IPS DF 6.9 (cell line): ENCODE data around the gene SIT1.

Experiments used
- DNase-seq: peaks from one replicate; pipeline ENCODE4 v3.0.0-alpha.2; 2013; ENCODE audit warnings: low read depth, low spot score
- H3K27ac ChIP-seq: one replicate; pipeline ENCODE4 v1.5.1; 2013; ENCODE audit warnings: low read length, control low read depth
- H3K27me3 ChIP-seq: 2 replicates; pipeline ENCODE4 v1.6.1; 2013; ENCODE audit warnings: mild to moderate bottlenecking, low read length; ENCODE audit not compliant: control insufficient read depth, insufficient read depth
- H3K36me3 ChIP-seq: 2 replicates; pipeline ENCODE4 v1.6.1; 2013; ENCODE audit warnings: low read length; ENCODE audit not compliant: control insufficient read depth, insufficient read depth
- H3K4me1 ChIP-seq: 2 replicates; pipeline ENCODE4 v1.6.1; 2013; ENCODE audit warnings: low read length; ENCODE audit not compliant: control insufficient read depth, insufficient read depth
- H3K4me3 ChIP-seq: 2 replicates; pipeline ENCODE4 v1.5.1; 2013; ENCODE audit warnings: mild to moderate bottlenecking, low read length
- H3K9me3 ChIP-seq: 2 replicates; pipeline ENCODE4 v1.6.1; 2013; ENCODE audit warnings: low read length, inconsistent platforms; ENCODE audit not compliant: control insufficient read depth, insufficient read depth
- WGBS: extraction: QIAGEN DNeasy Blood & Tissue Kit; methylation state at CpG from one replicate; pipeline ENCODE4 v1.1.7; 2013; ENCODE audit warnings: mixed read lengths, missing lambda C conversion rate; ENCODE audit not compliant: insufficient read length, insufficient coverage; 5-methylcytosine and 5-hydroxymethylcytosine counted together

SIT1 gene, protein sequence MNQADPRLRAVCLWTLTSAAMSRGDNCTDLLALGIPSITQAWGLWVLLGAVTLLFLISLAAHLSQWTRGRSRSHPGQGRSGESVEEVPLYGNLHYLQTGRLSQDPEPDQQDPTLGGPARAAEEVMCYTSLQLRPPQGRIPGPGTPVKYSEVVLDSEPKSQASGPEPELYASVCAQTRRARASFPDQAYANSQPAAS

GRCh38 chr9:35650341-35651158 is at the start of gene SIT1:
SIT1 (minus strand) TSS chr9:35650931; CDS start chr9:35650853, 78 bp downstream.
- H3K9me3 ChIP-seq: no peaks in the 10 kb centered on the region
- DNase-seq: no peak
- H3K36me3 ChIP-seq: no peaks in the 10 kb centered on the region
- H3K4me3 ChIP-seq: no peak within 1 kb of the TSS
- no CpG with 5 or more reads among the region's 22 CpGs for WGBS
- H3K27ac ChIP-seq: no peak within 1 kb of the TSS
- peaks cover 8% of the 10 kb centered on the region for H3K4me1 ChIP-seq
- H3K27me3 ChIP-seq: no peaks in the 10 kb centered on the region

DNA sequence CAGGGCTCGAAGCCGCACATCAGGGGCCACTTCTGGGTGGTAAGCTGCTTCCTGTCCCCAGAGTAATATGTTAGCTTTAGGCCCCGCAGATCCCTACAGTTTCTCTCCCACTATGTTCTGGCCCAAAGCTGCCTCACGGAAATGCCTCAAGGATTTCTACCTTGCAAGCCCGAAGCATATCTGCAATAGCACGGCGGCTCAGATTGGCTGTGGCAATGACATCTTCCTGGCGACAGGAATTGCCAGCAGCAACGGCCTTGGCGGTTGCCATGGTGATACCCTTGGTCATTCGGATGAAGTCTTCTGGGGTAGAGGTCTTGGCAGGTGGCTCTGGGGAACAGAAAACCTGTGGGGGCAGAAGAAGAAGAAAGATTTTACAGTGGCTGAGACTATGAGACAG is 49.3 kb upstream of the SIT1 start:
- H3K36me3 ChIP-seq: peaks cover 49% of the 10 kb centered on the region

GRCh38 chr9:35698231-35698630 is 47.5 kb upstream of the SIT1 start:
- Histone ChIP-seq H3K36me3 (peaks cover 33% of the 10 kb centered on the region), H3K4me3 (no peak overlapping the region), H3K4me1 (no peaks in the 10 kb centered on the region; the same call in 1 of the 2 replicates), H3K27me3 (no peaks in the 10 kb centered on the region), H3K9me3 (no peaks in the 10 kb centered on the region), H3K27ac (no peak overlapping the region)
- no peak for DNase-seq
- WGBS: no CpG with 5 or more reads among the region's 5 CpGs

More for the DNA sequence above, 49.3 kb upstream of the SIT1 start:
- Histone ChIP-seq H3K4me1 (no peaks in the 10 kb centered on the region; the same call in 1 of the 2 replicates), H3K27me3 (no peaks in the 10 kb centered on the region), H3K4me3 (no peak overlapping the region), H3K27ac (no peak overlapping the region), H3K9me3 (no peaks in the 10 kb centered on the region)
- WGBS: no CpG with 5 or more reads among the region's 11 CpGs
- DNase-seq: no peak

- WGBS: no CpG with 5 or more reads among the region's 14 CpGs
- DNase-seq: no peak
Observed at GRCh38 chr9:35697486-35697885, 46.8 kb upstream of the SIT1 start.

DNA sequence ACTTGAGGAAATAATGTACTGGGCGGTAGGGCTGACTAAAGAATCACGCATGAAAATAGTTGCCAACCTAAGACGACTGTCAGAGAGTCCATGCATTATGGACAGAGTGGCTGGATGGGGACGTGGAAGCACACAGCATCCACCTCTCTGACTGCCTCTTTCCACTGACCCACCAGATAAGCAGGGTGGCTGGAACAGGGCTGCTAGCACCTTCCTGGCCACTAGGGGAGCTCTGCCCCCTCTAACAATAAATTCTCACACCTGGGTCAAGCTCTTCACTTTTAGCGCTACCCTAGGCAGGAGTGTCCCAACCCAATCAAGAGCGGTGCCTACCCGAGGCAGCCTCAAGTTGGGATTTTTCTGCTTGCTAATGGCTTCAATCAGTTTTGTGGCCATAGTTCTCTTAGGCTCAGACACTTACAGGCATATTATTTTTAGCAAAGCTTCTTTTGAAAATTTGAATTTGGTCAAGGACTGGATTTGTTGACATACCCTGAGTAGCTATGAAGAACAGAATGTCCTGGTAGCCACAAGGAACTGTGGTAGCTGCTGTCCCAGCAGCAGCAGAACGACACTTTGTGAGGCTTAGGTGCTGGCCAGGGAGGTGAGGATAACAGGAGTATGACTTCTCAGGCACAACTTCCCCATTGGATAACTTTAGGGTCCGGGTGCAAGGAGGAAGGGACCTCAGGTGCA is 45.9 kb upstream of the SIT1 start:
- no peaks in the 10 kb centered on the region for H3K9me3 ChIP-seq
- H3K27ac ChIP-seq: no peak overlapping the region
- DNase-seq: no peak
- H3K36me3 ChIP-seq: peaks cover 27% of the 10 kb centered on the region
- no peaks in the 10 kb centered on the region; the same call in 1 of the 2 replicates for H3K4me1 ChIP-seq
- no CpG with 5 or more reads among the region's 9 CpGs for WGBS
- H3K27me3 ChIP-seq: no peaks in the 10 kb centered on the region
- H3K4me3 ChIP-seq: no peak overlapping the region

More at GRCh38 chr9:35697486-35697885, 46.8 kb upstream of the SIT1 start:
- no peak overlapping the region for H3K4me3 ChIP-seq
- no peaks in the 10 kb centered on the region for H3K9me3 ChIP-seq
- H3K27ac ChIP-seq: no peak overlapping the region
- no peaks in the 10 kb centered on the region; the same call in 1 of the 2 replicates for H3K4me1 ChIP-seq
- peaks cover 31% of the 10 kb centered on the region for H3K36me3 ChIP-seq
- H3K27me3 ChIP-seq: no peaks in the 10 kb centered on the region

DNA sequence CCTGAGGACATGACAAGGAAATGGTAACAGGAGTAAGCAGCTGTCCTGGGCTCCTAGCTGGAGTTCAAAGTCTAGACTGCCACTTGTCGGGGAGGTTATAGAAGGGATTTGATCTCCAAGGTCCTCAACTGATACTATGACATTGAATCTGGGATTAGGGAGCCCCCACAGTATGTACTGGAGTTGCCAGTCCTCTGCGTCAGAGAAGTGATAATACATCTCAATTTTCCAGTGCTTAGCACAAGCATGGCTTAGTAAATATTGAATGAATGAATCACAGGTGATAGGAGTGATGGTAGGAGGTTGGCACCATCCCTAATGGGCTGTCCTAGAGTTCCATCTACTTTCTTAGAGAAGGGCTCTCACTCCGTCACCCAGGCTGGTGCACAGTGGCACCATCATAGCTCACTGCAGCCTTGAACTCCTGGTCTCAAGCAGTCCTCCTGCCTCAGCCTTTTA is 45.2 kb upstream of the SIT1 start:
- WGBS: no CpG with 5 or more reads among the region's 3 CpGs
- Histone ChIP-seq H3K9me3 (no peaks in the 10 kb centered on the region), H3K4me1 (peaks cover 2% of the 10 kb centered on the region), H3K4me3 (no peak overlapping the region), H3K27ac (no peak overlapping the region), H3K36me3 (peaks cover 27% of the 10 kb centered on the region), H3K27me3 (no peaks in the 10 kb centered on the region)
- DNase-seq: no peak

DNA sequence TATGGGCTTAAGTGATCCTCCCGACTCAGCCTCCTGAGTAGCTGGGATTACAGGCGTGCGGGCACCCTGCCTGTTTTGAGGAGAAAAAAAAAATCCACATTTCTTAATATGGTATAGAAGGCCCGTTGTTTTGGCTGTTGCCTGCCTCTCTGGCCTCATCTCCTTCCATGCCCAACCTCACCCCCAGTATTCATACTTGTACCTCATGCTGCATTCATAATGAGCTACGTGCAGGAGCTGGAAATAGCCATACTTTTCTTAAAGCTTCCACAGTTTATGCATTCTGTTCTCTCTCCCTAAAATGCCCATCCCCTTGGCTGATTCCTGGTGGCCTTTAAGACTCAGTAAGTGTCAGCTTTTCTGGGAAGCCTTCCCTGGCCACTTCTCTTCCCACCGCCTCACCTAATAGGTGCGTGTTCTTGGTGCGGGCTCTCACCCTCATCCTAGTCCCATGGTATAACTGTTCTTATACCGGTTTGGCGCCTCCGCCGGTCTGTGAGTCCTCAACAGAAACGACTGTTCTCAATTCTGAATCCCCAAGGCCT is 41.1 kb upstream of the SIT1 start:
- DNase-seq: no peak
- no peaks in the 10 kb centered on the region for H3K9me3 ChIP-seq
- peaks cover 2% of the 10 kb centered on the region; the same call in 1 of the 2 replicates for H3K4me1 ChIP-seq
- no peak overlapping the region for H3K4me3 ChIP-seq
- no CpG with 5 or more reads among the region's 13 CpGs for WGBS
- H3K27ac ChIP-seq: no peak overlapping the region
- H3K36me3 ChIP-seq: 0 out of 2 replicates have a peak, but pooled peaks cover 3% of the 10 kb centered on the region
- no peaks in the 10 kb centered on the region for H3K27me3 ChIP-seq

DNA sequence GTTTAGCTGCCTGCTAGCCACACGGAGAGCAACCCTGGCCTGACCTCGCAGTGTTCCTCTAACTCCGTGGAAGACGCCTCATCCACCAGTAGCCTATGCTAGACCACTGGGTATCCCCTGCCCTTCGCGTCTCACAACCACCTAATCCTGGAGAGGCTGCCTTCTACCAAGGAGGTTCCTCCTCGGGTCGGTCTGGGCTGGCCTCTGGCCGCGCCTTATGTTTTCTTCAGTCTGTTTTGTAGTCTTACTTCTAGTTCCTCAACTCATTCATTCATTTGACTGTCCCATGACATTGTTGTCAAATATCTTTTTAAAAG is 40.6 kb upstream of the SIT1 start:
- peak overlapping the region; percentile 61; the same call in 1 of the 2 replicates for H3K4me3 ChIP-seq
- no CpG with 5 or more reads among the region's 10 CpGs for WGBS
- peaks cover 2% of the 10 kb centered on the region; the same call in 1 of the 2 replicates for H3K4me1 ChIP-seq
- H3K27me3 ChIP-seq: no peaks in the 10 kb centered on the region
- no peak overlapping the region for H3K27ac ChIP-seq
- no peaks in the 10 kb centered on the region for H3K9me3 ChIP-seq
- DNase-seq: no peak
- H3K36me3 ChIP-seq: peaks cover 6% of the 10 kb centered on the region; the same call in 1 of the 2 replicates

DNA sequence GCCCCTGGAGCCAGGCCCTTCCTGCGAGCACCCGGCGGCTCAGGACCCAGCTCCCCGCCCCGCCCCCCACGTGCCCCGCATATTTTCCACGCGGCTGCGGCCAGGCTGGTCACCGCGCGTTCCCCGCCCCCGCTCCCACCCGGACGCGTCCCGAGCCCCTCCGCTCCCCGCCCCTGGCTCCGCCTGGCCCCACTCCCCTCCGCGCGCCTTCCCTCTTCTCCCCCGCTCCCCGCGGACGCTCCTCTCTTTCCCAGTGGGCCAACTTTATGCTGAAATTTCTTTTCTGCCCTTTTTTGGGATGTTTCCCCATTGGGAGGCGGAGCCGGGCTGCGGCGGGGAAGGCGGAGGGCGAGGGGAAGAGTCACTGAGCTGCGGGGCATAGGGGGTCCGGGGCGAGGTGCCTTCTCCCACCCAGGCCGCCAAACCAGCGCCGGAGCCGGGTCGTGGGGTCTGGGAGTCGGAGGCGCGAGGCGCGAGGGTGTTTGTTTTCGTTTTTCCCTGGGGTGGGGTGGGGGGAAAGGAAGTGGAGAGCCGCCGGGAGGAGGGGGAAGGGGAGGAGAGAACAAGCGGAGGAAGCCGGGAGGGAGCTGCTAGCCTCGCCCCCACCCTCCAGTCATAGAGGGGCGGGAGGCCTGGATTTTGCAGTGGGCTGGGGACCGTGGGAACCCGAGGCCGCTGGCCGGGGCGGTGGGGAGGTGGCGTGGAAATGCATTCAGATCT is 40.0 kb upstream of the SIT1 start:
- DNase-seq: no peak
- no CpG with 5 or more reads among the region's 61 CpGs for WGBS
- Histone ChIP-seq H3K36me3 (peaks cover 8% of the 10 kb centered on the region; the same call in 1 of the 2 replicates), H3K9me3 (no peaks in the 10 kb centered on the region), H3K27ac (no peak overlapping the region), H3K27me3 (no peaks in the 10 kb centered on the region), H3K4me3 (peak overlapping the region; percentile 61), H3K4me1 (peaks cover 2% of the 10 kb centered on the region; the same call in 1 of the 2 replicates)
